ENCODE measurements around the gene MYO16.
"Not testable (repeated sequence)": the region's sequence is repeated elsewhere in the genome, so short reads cannot be mapped to it uniquely, and the experiment has no call there.

MYO16 gene

DNA sequence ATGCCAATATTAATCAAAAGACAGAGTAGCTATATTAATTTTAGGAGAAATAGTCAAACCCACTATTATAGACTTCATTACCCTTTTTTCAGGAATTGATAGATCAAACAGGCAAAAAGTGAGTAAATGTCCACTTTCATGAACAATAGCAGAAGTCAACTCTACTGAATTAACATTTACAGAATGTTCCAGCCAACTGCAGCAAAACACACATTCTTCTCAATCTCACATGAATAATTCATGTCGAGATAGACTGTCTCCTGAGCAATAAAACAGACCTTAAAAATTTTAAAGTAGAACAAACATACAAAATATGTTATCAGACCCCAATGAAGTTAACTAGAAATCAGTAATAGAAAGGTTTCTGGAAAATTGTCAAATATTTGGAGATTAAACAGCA, 118.4 kb downstream of the MYO16 start:
- no peak for DNase-seq

DNA sequence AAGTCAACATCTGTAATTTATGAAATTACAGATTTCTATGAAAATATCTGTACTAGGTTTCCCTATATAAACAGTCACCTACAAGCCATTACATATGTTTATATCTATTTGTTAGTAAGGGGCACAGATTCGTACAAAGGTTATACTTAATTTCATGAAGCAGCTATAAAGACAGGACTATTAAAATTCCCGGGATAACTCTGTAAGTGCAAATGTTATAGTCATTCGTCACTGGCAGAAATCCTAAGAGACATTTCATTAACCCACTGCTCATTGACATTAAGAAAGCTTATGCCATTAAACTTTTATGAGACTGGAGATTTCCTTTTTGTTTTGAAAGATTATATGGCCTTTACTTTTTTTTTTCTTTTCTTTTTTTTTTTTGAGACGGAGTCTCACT, 122.9 kb downstream of the MYO16 start:
- DNase-seq, result no peak

DNA sequence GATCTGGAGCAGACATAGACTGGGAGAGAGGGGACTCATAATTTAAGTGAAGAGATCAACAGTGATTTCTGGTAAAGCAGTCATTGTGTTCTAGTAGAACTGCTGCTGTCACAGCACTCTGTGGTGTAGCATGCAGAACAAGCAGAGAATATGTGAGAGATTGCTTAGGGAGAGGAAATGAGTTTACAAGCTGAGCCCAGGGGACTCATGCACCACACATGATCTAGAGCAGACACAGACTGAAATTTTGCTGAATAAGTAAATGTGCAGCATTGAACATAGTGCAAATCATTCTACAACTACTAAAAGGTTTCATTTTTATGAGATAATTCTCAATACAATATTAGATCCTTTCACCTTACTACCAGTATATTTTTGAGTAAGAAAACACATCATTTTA, 125.7 kb downstream of the MYO16 start:
- no peak for DNase-seq

DNA sequence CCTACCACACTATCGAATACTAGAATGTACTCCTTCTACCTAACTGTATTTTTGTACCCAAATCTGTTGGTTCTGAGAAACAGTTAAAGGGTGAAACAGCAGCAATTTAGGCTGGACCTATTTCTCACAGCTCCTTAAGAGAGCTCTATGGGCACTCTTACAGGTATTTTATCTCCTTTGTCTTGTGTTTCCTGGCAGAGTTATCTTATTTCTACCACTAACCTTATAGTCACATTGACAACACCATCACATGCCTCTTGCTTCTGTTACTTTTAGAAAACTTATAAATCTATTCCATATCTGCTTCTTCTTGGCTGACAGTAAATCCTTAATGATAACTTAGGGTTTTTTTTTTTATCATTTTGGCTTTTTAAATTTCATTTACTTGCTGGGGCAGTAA, 130.7 kb downstream of the MYO16 start:
- no peak for DNase-seq

DNA sequence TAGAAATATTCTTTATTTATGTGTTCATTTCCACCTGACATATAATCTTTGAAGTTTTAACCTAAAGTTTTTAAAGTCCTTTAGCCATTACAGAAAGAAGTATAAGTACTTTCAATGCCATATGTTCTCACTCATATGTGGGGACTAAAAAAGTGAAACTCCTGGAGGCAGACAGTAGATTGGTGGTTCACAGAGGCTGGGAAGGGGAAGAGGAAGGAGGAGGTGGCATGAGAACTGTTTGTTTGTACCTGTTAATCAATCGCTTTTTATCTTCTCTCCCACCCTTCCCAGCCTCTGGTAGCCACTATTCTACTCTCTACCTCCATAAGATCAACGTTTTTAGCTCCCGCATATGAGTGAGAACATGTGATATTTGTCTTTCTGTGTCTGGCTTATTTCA, 131.1 kb downstream of the MYO16 start:
- DNase-seq, result no peak

- DNase-seq, result no peak
These were observed 138.6 kb downstream of the MYO16 start for GRCh38 chr13:108768035-108768434.

DNA sequence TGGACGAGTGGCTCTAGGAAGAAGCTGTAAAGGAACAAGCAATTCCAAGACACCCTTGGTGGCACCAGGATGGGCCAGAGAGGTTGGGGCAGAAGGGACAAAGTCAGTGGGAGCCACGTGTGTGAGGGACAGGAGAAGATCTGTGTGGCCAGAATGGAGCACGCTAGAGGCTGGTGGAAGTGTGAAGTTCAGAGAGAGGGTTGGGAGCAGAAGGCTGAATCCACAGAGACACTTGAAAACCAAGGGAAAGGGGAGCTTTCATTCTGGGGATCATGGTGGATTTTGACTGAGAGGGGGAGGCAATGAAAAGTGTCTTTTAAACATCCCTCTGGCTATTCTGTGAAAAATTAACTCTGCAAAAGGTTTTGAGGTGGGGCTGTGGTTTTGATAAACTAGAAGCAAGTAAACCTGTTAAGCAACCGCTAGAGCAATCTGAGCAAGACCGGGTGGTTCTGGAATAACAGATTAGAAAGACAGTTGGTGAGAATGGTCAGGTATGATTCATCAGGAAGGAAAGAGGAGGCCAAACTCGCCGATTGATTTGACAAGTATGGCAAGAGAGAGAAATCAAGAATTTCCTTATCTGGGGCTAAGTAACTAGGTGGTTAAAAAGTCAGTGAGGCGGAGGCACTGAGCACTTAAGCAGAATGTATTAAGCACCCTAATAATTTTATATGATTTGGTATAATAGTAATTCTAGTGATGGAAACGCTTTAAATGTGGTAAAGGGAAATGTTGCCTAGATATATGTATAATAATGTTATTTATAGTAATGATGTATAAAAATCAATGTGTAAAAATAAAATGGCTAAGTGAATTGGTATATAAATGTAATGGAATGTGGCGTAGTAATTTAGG, 140.0 kb downstream of the MYO16 start:
- DNase-seq, result no peak

- no peak for DNase-seq
These were observed 146.2 kb downstream of the MYO16 start for GRCh38 chr13:108775597-108775996.

DNA sequence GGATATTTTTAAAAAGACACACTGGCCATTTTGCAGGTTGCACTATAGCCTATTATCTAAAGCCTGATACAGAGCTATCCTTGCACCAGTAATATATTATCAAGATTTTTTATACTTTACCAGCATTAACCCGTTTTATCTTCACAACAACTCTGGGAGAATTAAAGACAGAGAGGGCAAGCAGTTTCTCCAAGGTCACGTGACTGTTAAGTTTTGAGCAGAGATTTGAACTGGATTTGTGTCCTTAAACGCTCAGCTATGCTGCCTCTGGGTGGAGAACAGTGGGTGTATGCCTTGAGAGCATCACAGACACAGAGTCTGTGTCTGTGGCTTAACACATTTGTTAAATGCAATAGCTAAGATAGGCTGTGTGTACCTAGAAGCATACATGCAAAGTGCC, 147.2 kb downstream of the MYO16 start:
- DNase-seq, result no peak

DNA sequence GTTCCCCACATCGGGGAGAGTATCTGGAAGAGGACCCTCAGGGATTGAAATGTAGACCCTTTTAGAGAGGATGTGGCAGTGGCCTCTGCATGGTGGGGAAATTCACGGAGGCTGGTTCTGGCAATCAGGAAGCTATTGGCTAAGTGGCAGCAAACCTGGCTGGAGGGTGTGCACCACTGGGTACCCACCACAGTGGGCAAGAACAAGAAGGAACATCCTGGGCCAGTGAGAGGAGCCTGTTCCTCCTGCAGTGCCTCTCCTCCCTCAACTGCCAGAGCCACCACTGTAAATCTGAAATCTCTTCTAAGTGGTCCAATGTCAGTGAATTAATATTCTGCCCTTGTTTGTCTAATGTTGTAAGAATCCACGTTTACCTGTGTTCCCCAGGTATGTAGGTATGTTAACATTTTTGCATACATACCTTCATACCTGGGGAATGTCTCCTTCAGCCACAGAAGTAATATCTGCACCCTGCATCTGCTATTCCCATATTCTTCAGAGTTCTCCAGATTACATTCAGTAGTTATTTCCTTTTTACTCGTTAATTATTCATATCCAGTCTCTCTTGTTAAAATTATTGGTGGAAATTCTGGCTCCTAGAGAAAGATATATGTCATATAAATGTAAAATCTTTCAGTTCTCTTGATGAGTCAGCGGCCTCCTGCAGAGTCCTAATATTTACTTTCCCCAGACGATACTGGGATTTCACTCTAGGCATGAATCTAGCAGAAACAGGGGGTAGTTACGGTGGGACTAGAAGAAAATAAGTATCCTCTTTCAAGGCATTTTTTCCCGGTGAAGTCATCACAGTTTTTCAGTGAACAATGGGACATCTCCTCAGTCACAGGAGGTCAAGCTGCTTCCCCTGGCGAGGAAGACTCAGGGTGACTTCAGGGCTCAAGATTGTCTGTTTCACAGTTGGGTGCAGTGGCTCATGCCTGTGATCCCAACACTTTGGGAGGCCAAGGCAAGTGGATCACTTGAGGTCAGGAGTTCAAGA, 148.3 kb downstream of the MYO16 start:
- DNase-seq, result no peak

- no peak for DNase-seq
These were observed 149.9 kb downstream of the MYO16 start for GRCh38 chr13:108779308-108779707.

GRCh38 chr13:108780706-108781105, 151.3 kb downstream of the MYO16 start:
- no peak for DNase-seq

DNA sequence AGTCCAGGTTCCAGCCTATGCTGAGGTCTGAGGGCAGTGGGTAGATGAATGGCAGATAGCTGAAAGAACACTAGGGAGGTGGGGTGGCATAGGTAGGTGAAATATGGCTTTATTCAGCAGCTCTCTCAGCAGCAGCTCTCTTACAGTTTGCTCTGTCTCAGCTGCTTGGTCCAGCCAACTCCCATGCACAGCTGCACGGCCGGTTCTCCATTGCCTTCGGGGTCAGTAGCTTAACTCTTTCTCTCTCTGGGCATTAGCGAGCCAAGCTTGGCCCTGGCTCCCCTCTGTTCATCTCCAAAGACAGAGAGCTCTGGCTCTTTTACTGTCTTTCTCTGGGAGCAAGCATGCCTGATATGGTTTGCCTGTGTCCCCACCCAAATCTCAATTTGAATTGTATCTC, 151.9 kb downstream of the MYO16 start:
- DNase-seq, result no peak

DNA sequence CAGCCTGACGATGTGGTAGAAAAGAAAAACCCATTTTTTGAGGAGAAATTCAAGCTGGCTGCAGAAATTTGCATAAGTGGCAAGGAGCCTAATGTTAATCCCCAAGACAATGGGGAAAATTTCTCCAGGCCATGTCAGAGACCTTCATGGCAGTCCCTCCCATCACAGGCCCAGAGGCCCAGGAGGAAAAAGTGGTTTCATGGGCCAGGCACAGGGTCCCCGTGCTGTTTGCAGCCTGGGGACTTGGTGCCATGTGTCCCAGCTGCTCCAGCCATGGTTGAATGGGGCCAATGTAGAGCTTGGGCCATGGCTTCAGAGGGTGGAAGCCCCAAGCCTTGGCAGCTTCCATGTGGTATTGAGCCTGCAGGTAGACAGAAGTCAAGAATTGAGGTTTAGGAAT, 153.1 kb downstream of the MYO16 start:
- DNase-seq, result not testable (repeated sequence)

GRCh38 chr13:108785844-108786243, 156.4 kb downstream of the MYO16 start:
- DNase-seq, result no peak

GRCh38 chr13:108786456-108787200, 157.2 kb downstream of the MYO16 start:
- no peak for DNase-seq

DNA sequence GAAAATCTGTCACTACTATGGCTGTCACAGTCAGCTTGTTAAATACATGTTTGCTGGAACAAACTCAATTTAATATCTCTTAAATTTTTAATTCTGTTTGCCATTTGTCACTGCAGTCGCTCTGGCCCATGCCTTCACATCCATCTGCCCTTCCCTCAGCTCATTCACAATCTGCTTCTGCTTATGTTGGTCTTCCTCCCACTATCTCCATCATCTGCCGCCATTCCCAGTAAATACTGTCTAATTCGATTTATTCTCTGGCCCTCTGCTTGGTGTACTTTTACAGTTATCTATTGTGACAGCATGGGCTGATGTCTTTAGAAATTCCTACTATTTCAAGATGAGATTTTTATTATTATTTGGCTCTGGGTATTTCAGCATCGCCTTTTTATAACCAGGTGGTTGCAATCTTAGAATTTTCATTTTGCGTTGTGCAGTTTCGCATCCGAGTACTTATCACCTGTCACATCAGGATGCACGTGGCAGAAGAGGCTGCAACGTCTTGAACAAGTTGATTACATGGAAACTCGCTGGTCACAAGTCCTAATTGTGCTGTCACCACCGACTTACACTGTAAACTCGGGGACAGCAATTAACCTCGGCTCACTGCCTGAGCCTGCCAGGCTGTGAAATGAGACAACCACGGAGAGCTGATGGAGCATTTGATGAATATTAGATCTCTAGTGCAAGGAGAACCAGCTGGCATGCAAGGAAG, 158.4 kb downstream of the MYO16 start:
- DNase-seq, result no peak

- DNase-seq, result no peak
These were observed 160.1 kb downstream of the MYO16 start for GRCh38 chr13:108789476-108789875.

GRCh38 chr13:108795841-108796240, 166.4 kb downstream of the MYO16 start:
- DNase-seq, result no peak

DNA sequence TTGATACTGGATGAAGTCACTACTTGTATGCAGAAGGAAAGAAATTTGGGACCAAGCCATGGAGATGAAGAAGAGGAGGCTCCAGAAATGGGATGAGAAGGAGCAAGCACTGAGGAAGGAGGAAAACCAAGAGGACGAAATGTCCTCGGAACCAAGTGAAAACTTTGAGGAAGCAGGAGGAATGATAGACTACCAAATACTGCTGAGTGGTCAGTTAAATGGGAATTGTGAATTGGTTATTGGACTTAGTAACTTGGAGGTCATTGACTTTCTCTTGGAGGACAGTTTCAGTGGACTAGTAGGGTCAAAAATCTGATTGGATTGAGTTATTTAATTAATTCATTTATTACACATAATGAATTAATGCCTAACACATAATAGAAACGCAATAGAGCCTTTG, 167.9 kb downstream of the MYO16 start:
- no peak for DNase-seq

GRCh38 chr13:108807841-108808240, 178.4 kb downstream of the MYO16 start:
- no peak for DNase-seq

- DNase-seq, result no peak
These were observed 182.8 kb downstream of the MYO16 start for GRCh38 chr13:108812165-108812564.

Measured in T-helper 9 cell (primary cell).